Right hindlimb (tissue), 1 donor: Measurements from ENCODE around the gene DENND5A.

Experiments used
- DNase-seq: peaks from one replicate; pipeline ENCODE4 v3.0.0-alpha.2; 2018

Gene DENND5A

GRCh38 chr11:9265211-9266131 is at the start of gene DENND5A:
Gene DENND5A (minus strand): TSS chr11:9265350. CDS start chr11:9265069, 281 bp downstream.
- peak; percentile 93 for DNase-seq

GRCh38 chr11:9314291-9315077 is 49.3 kb upstream of the DENND5A start, which contains the start of gene TMEM41B:
Gene TMEM41B (minus strand): TSS chr11:9314593. CDS start chr11:9314441, 152 bp downstream.
- DNase-seq = peak; percentile 99

GRCh38 chr11:9313648-9314290 is 48.6 kb upstream of the DENND5A start:
- no peak for DNase-seq

- DNase-seq = no peak
These were observed 45.4 kb upstream of the DENND5A start for GRCh38 chr11:9310485-9311090.

- no peak for DNase-seq
These were observed 39.0 kb upstream of the DENND5A start for GRCh38 chr11:9304178-9304577.

GRCh38 chr11:9302448-9302847 is 37.3 kb upstream of the DENND5A start:
- DNase-seq = no peak

- no peak for DNase-seq
These were observed 36.6 kb upstream of the DENND5A start for GRCh38 chr11:9301720-9302119.

- DNase-seq = no peak
These were observed 28.5 kb upstream of the DENND5A start for GRCh38 chr11:9293646-9294045.

GRCh38 chr11:9285850-9286587 is 20.9 kb upstream of the DENND5A start:
- no peak for DNase-seq

- peak; percentile 36 for DNase-seq
These were observed 15.6 kb upstream of the DENND5A start for GRCh38 chr11:9280655-9281301.

- no peak for DNase-seq
These were observed 12.0 kb upstream of the DENND5A start for GRCh38 chr11:9277176-9277575.

- no peak for DNase-seq
These were observed 11.4 kb upstream of the DENND5A start for GRCh38 chr11:9276571-9276970.

- DNase-seq = no peak
These were observed 9.5 kb upstream of the DENND5A start for GRCh38 chr11:9274499-9275258.

- no peak for DNase-seq
These were observed 8.5 kb upstream of the DENND5A start for GRCh38 chr11:9273376-9274336.

- no peak for DNase-seq
These were observed 4.4 kb upstream of the DENND5A start for GRCh38 chr11:9269492-9270013.

- DNase-seq = no peak
These were observed 2.5 kb upstream of the DENND5A start for GRCh38 chr11:9267680-9268079.

- DNase-seq = no peak
These were observed 1.8 kb upstream of the DENND5A start for GRCh38 chr11:9266926-9267325.

GRCh38 chr11:9266132-9266736 is 1.1 kb upstream of the DENND5A start:
- DNase-seq = no peak
